Stimulated activated CD8-positive, alpha-beta memory T cell treated with anti-CD3 and anti-CD28 coated beads, Interleukin-15, amount 100 ng/mL, for 4 hours (primary cell): Measurements from ENCODE around the gene KCTD13.
A peak's percentile ranks its signal among the peaks of the same experiment; 100 is the strongest.
"Not testable (repeated sequence)": the region's sequence is repeated elsewhere in the genome, so short reads cannot be mapped to it uniquely, and the experiment has no call there.

ENCODE experiments used
- DNase-seq, 2 donors: peaks; one replicate each; pipeline ENCODE4 v3.0.0-alpha.2; 2020; ENCODE audit warnings: low read depth in 2 of 2

KCTD13 gene

DNA sequence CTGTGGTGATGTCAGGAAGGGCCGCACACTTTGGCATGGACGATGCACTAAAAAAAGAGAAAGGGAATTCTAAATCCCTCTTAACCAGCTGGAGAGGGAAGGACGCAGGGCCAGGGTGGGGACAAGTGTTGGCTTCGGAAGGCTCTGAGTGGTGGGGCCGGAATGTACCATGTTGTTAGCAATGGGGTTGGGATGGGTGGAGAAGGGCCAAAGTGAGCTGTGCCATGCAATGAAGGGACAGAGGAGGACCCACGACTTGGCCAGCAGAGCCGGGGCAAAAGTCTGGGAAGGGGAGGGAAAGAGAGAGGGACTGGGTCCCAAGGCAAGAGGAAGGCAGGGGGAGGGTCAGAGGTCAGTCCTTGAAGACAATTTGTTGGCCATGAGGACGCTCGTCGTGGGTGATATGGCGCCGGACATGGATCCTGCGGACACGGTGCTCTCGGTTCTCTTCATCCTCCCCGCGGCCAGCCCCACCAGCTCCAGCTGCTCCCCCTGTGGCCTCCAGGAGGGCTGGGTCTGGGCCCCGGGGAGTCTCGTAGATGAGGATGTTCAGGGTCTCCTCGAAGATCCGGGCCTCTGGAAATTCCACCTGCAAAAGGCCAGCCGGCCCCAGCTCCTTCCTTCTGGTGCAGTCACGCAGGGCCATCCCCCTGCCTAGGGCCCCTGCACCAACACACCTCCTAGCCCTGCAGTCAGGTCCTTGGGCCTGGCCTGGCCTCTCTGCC, 19.3 kb downstream of the KCTD13 start:
- no peak for DNase-seq

DNA sequence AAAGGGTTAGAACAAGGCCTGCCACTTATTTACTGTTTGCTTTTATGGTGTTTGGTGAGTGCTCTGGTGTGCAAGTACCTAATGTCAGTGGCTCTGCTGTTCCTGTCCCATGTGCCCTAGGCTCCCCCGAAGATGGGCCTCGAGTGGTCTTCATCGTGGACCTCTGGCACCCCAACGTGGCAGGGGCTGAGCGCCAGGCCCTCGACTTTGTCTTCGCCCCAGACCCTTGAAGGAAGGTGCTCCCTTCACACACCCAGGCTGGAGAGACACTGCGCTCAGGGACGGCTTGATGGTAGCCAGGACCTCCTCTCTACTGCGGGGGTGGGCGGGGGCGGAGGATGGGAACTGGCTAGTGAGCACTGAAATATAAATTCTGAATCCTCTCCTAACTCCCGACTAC, 20.4 kb downstream of the KCTD13 start:
- DNase-seq = no peak

DNA sequence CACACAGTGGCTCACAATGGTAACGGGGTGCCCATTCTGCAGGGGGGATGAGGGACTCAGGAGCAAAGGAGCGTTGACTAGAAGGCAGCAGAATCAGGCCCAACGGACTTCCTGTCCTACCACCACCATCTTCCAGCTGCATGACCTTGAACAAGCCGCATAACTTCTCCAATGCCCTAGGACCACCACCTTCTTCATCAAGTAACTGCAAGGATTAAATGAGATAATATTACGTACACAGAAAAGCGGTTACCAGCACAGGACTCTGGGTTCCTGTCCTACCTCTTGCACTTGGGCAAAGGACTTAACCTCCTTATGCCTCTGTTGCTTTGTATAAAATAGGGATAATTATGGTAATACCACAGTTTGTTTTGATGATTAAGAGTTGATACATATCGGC, 21.1 kb downstream of the KCTD13 start:
- DNase-seq = no peak

DNA sequence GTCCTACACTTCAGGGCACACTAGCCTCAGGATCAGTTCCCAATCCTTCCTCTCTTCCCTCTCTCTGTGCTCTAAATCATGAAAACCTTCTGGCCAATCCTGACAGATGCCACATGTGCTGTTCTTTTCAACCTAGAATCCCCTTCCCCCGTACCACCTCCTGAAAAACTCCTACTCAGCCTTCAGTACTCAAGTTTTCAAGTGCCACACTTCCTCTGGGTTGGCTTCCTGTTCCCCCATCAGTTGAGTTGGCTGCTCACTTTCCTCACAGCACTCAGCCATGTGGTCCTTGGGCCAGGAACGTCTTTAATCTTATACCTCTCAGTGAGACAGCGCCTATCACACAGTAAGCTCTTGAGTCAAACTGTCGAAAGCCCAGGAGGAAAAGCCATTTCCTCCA, 22.4 kb downstream of the KCTD13 start:
- DNase-seq = no peak

DNA sequence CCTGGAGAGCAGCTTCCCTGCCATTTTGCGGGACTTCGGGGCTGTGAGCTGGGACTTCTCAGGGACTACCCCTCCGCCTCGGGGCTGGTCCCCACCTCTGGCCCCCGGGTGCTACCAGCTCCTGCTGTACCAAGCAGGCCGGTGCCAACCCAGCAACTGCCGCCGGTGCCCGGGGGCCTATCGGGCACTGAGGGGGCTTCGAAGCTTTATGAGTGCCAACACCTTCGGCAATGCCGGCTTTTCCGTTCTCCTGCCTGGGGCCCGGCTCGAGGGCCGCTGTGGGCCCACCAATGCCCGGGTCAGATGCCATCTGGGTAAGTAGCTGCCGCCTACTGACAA, 24.4 kb downstream of the KCTD13 start:
- DNase-seq = no peak

DNA sequence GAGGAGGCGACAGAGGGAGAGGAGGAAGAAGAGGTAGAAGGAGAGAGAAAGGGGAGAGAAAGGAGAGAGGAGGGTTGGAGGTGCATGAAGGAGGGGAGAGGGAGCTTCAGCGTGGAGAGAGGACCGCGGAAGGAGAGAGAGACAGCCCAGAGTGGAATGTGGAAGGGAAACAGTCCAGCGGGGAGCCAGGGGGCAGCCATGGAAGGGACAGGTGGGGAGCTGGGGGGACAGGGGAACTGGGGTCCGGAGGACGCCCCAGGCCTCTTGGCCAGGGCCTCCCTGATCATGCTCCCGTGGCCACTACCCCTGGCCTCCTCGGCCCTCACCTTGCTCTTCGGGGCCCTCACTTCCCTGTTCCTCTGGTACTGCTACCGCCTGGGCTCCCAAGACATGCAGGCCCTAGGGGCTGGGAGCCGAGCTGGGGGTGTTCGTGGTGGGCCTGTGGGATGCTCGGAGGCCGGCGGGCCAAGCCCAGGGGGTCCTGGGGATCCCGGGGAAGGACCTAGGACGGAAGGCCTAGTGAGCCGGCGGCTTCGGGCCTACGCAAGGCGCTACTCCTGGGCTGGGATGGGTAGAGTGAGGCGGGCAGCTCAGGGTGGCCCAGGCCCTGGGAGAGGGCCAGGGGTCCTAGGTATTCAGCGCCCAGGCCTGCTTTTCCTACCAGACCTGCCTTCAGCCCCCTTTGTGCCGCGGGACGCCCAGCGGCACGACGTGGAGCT, 25.0 kb downstream of the KCTD13 start:
- no peak for DNase-seq

DNA sequence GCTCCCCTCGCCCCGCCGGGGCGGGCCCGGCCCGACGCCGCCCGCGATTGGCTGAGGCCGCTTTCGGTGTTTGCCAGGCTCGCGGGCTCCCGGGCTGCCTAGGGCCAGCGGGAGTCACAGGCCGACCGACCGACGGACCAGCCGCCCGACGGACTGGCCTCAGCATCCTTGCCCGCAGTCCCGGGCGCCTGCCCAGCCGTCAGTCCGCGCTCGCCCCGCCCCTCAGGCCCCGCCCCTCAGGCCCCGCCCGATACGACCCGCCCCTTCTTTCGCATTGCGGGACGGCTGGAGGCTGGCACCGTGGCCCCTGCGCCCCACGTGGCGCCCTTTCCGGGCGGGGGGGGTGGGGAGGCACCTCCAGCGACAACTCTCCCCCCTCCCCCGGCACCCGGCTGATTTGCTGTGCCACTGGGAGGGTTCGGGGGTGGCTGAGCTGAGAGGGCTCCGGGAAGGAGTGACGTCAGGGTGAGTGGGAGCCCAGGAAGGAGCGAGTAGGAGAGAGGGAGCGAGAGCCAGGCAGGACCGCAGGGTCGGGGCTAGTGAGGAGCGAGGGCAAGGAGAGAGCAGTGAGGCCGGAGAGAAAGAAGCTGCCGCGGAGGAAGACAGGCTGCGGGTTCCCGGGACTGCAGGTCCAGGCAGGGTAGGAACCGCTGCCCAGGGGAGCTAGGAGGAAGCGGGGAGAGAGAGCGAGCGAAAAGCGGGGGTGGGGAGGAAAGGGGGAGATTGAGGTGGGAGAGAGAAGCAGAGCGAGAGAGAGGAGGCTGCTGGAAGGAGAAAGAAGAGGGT, 25.7 kb downstream of the KCTD13 start, which contains the start of gene ASPHD1:
TSS of gene ASPHD1 (plus strand) at position 387 of the 786 bp plus-strand sequence. CDS start 484 bp downstream, outside the sequence.
- DNase-seq = peak; percentile 21 to 33

DNA sequence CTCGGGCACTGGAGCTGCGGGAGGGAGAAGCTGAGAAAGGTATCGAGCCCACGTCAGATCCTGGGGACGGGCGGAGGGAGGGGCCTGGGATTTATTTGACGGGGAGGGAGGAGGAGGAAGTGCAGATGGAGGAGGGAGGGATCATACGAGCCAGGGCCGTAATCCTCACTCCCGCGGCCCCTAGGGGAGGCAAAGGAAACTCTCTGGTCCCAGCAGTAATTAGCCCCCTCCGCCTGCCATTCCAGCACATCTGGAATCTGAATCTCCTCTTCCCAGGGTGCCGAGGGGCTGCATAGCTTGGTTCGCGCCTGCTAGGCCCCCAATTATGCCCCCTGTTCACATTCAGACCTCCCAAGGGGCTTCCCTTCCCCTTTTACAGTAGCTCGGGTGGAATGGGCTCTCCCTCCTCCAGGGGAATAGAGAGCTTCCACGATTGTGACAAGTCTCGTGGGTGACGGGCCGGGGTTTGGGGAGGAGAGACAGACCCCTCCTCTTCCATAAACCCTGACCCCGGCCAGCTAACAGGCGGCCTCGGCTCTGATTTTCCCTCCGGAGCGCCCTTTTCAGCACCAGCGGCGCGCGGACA, 26.4 kb downstream of the KCTD13 start, which contains the start of gene SEZ6L2:
TSS of gene SEZ6L2 (minus strand) at position 35 of the 586 bp plus-strand sequence. CDS start 531 bp downstream, outside the sequence.
- DNase-seq = peak in 1 of 2 donors; percentile 23

DNA sequence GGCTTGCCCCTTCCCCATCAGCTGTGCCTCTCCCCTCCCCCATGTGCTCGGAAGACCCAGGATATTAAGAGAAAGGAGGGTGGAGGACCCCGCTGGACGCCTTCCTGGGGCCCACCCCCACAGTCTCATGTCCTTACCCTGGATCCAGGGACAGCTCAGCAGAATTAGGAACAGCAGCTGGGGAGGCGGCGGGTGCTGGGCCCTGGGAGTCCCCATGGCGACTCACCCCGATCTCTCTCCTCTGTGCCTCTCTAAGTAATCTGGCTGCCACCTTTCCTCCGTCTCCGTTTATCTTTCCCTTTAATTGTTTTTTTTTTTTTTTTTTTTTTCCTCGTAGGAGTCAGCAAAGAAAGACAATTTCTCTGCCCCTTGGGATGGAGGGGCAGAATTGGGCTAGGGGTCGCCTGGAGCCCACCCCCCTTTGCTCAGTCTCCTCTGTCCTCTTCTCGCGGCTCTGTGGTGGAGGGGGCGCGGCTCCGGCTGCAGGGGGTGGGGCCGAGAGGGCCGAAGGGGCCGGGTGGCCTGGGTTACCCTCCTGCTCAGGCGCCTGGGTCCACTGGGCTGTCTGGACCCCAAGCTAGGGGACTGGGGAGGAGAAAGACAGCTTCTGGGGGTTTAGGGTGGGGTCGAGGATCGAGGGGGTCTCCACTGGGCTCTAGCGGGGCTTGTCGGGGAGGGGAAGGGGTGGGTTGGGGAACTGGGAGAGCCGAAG, 27.1 kb downstream of the KCTD13 start:
- DNase-seq = no peak

DNA sequence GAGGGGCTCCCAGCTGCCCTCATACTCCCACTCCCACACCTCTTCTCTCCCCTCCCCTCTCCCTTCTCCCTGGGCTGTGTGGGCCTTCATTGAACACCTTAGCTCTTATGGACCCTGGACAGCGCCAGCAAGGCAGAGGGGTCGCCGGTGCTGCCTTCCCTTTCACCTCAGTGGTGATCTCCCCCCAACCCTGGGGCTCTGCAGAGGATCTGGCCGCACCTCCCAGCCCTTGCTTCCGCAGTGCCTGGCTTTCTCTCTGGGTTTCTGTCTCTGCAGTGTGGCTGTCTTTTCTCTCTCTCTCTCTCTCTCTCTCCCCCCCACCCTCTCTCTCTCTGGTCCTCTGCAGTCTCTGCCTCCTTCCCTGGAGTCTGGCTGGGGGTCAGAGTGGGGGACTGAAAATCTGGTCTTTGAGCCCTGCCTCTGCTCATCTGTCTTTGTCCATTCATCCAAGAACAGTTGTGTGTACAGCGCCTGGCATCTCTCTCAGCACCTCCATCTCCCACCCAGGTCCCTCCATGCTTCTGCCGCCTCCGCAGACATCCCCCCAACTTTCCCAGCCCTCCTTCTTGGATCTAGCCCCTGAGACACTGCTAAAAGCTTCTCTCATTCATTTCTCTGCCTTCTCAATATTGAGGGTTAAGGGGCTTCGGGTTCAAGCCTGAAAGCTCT, 27.8 kb downstream of the KCTD13 start:
- no peak for DNase-seq

DNA sequence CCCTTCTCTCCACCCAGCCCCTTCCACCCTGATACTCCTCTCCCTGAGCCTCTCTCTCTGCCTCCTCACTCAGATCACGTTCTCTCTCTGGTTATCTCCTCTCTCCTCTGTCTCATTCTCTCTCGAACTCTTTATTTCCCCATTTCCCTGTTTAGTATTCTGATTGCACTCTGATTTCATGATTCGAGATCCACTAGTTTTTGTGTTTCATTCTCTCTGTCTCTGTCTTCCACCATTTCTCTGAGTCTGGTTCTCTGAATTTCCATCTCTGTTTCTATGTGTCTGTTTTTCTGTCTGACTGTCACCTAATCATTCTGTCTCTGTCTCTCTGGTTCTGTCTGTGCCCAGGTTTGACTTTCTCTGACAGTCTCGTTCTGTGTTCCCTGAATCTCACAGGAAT, 28.7 kb downstream of the KCTD13 start:
- no peak for DNase-seq

DNA sequence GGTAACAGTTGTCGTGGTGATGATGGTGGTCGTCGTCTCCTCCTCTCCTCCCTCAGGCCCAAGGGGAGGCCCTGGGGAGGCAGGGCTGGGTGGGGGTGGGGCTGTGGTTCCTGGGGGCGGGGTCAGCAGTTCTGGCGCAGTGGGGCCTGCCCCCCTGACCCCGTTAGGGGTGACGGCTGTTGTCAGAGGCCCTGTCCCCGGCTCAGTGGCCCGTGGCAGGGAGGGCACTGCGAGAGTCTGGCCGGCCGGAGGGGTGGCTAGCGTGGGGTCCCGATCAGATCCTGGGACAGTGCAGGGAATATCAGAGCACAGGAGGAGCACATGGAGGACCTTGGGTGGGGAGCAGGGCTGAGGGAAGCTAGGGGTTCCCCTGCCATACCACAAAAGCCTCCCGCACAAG, 29.2 kb downstream of the KCTD13 start:
- no peak for DNase-seq

DNA sequence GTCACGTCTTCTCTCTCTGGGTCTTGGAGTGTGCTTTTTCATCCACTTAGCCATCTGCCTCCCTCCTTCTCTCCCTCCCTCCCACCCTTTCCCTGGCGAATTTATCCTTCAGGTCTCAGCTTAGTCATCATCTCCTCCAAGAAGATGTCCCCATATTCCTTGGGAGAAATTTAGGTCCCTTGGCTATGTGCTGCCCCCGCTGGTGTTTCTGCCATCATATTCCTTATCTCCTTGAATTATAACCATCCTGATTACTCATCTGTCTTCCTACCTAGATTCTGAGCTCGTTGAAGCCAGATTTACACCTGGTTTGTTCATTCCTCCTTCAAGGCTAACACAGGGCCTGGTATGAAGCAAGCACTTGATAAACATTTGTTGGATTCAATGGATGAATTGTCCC, 31.7 kb downstream of the KCTD13 start:
- DNase-seq = no peak

DNA sequence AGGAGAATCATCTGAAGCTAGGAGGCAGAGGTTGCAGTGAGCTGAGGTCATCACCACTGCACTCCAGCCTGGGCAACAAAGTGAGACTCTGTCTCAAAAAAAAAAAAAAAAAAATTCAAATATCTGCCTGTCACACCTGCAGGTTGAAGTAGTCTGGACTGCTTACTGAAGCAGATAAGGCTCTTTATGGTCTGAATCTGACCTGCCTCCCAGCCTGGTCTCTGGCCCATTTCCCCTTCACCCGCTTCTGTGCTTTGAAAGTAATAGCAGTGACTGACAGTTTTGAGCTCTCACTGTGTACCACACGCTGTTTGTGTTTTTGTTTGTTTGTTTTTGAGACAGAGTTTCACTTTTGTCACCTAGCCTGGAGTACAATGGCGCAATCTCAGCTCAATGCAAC, 32.5 kb downstream of the KCTD13 start:
- DNase-seq = no peak

DNA sequence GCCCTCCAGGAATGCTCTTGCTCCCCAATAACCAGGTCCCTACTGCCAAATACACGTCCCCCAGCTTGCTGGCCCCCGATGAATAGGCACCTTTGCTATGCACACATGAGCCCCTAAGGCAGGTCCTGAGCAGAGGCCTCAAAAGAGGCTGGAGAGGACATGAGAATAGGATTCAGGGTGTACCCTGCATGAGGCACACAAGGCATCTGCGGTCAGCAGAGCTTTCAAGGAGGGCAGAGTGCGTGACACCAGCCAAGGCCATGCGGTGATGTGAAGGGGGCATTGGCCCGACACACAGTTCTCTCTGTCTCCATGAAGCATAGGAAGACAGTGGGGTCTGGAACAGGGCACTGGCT, 33.6 kb downstream of the KCTD13 start:
- DNase-seq = no peak

DNA sequence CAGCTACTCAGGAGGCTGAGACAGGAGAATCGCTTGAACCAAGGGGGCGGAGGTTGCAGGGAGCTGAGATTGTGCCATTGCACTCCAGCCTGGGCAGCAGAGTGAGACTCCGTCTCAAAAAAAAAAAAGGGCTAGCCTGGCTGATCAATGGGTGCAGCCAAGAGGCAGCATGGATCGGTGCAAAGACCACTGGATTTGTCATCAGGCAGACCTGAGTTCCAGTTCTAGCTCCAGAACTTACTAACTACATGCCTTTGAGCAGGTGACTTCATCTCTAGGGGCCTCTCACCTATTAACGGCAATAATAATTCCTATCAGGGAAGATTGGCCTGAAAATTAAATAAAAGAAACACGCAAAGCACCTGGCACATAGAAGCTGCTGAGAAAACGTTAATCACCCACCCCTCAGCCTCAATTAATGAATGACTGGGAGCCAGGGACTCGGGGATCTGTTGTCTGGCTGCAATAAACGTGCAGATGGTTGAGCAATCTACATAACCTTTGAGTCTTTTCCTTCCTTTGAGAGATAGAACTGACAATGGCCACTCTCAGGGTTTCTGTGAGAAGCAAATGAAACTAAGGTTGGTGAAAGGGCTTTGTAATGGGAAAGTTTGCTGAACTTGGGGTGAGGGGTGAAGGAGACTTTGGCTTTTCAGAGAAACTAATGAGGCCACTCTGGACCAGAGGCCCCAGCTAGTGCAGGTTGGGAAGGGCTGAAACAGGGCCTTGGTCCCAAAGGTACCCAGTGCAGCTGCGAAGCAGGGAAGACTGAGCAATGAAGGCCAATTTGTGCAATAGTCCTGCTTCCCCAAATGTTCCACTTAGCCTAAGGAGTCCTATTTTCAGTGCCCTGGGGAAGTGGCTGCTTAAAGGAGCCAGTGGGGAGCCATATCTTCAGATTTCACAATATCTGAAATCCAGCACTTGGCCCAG, 34.2 kb downstream of the KCTD13 start:
- DNase-seq = no peak

DNA sequence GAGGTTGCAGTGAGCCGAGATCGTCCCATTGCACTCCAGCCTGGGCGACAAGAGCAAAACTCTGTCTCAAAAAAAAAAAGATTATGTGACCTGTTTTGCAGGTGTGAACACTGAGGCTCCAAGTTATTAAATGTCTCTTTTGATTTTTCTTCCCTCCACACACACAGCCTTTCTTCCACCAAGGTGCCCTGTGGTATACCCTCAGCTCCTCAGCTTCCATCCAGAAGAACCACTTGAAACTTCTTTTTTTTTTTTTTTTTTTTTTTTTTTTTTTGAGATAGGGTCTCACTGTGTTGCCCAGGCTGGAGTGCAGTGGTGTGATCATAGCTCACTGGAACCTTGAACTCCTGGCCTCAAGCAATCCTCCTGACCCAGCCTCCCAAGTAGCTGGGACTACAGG, 36.7 kb downstream of the KCTD13 start:
- DNase-seq = not testable (repeated sequence)

DNA sequence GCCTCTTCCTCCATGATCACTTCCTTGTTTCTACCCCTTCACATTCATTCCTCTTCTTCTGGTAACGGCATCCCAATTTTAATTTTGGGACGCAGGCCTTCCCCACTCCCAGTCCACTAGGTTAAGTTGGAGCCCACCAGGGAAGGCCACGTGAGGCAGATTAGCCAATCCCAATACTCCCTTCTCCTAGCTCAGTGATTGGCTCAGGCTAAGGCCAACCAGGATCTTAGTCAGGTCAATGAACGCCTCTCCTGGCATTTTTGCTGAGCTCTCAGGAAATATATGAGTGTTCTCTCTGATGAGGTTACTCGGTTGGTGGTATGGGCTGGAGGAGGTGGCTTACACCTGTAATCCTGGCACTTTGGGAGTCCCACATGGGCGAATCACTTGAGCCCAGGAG, 42.0 kb downstream of the KCTD13 start:
- no peak for DNase-seq

DNA sequence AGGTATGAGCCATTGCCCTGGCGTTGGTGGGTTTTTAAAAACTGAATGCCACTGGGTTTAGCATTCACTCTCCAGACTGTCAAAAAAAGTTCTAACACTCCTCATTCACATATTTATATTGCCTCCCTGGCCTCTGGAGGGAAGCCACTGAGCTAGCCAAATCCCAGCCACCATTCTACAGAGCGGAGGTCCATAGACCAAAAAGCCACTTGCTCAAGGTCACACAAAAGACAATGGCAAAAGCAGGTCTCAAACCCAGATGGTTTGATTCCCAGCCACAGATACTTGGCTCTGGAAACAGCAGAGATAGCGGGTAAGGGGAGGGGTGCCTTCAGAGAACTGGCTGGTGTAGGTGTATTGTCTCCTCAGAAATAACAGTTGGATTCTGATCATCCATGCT, 45.0 kb downstream of the KCTD13 start:
- no peak for DNase-seq

DNA sequence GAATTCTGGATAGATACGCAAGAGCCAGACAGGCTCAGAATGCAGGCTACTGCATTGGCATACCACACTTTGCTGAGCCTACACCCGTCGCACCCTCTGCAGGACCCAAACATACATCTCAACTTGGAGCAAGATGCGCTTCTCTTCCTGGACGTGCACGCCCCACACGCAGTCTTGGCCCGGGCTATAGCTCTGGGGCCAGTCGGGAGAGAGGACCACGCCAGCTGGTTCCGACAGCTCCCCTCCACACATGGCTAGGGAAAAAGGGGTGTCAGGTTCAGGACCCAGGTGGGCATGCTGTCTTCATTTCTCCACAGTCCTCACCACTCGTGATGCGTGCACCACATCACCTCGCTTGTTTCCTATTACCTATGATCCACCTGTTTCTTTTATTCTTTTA, 47.9 kb downstream of the KCTD13 start:
- no peak for DNase-seq
